ENCODE measurements around the gene IRF7.

- TF ChIP-seq, protein P1, sequence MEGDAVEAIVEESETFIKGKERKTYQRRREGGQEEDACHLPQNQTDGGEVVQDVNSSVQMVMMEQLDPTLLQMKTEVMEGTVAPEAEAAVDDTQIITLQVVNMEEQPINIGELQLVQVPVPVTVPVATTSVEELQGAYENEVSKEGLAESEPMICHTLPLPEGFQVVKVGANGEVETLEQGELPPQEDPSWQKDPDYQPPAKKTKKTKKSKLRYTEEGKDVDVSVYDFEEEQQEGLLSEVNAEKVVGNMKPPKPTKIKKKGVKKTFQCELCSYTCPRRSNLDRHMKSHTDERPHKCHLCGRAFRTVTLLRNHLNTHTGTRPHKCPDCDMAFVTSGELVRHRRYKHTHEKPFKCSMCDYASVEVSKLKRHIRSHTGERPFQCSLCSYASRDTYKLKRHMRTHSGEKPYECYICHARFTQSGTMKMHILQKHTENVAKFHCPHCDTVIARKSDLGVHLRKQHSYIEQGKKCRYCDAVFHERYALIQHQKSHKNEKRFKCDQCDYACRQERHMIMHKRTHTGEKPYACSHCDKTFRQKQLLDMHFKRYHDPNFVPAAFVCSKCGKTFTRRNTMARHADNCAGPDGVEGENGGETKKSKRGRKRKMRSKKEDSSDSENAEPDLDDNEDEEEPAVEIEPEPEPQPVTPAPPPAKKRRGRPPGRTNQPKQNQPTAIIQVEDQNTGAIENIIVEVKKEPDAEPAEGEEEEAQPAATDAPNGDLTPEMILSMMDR (IDR thresholded peaks at IDR 0.05; ENCODE audit: low read length): no peak
- TF ChIP-seq EZH2 (optimal IDR thresholded peaks at IDR 0.05; ENCODE audit: low read depth, low read length): no peak
- TF ChIP-seq EZH2phosphoT487 (IDR thresholded peaks at IDR 0.05; ENCODE audit: low read length): no peak
These were observed 48.6 kb downstream of the IRF7 start for GRCh38 chr11:567011-567628.
